Stimulated activated CD8-positive, alpha-beta memory T cell treated with anti-CD3 and anti-CD28 coated beads, Interleukin-15, amount 100 ng/mL, for 24 hours (primary cell): ENCODE measurements around the gene ZBTB7C.

ENCODE experiments used
- DNase-seq: peaks from one replicate; pipeline ENCODE4 v3.0.0-alpha.2; 2020; ENCODE audit warnings: low read depth

ZBTB7C gene

GRCh38 chr18:48137374-48138081 is 271.7 kb downstream of the ZBTB7C start:
- DNase-seq = no peak

- DNase-seq = no peak
Observed at GRCh38 chr18:48136827-48137373, 272.3 kb downstream of the ZBTB7C start.

- DNase-seq = no peak
Observed at GRCh38 chr18:48136051-48136826, 272.9 kb downstream of the ZBTB7C start.

GRCh38 chr18:48135436-48135966 is 273.7 kb downstream of the ZBTB7C start:
- no peak for DNase-seq

GRCh38 chr18:48134609-48135008 is 274.6 kb downstream of the ZBTB7C start:
- no peak for DNase-seq

- no peak for DNase-seq
Observed at GRCh38 chr18:48133671-48134251, 275.4 kb downstream of the ZBTB7C start.

GRCh38 chr18:48132797-48133655 is 276.2 kb downstream of the ZBTB7C start:
- no peak for DNase-seq

- DNase-seq = no peak
Observed at GRCh38 chr18:48131042-48131441, 278.1 kb downstream of the ZBTB7C start.

GRCh38 chr18:48129621-48130082 is 279.5 kb downstream of the ZBTB7C start:
- DNase-seq = no peak

GRCh38 chr18:48127606-48128005 is 281.6 kb downstream of the ZBTB7C start:
- DNase-seq = no peak

GRCh38 chr18:48126240-48126639 is 282.9 kb downstream of the ZBTB7C start:
- no peak for DNase-seq

GRCh38 chr18:48125724-48126123 is 283.5 kb downstream of the ZBTB7C start:
- DNase-seq = no peak

GRCh38 chr18:48124857-48125626 is 284.1 kb downstream of the ZBTB7C start:
- DNase-seq = no peak

GRCh38 chr18:48123941-48124340 is 285.2 kb downstream of the ZBTB7C start:
- no peak for DNase-seq

- no peak for DNase-seq
Observed at GRCh38 chr18:48123324-48123723, 285.9 kb downstream of the ZBTB7C start.

GRCh38 chr18:48122816-48123215 is 286.4 kb downstream of the ZBTB7C start:
- DNase-seq = no peak

GRCh38 chr18:48122376-48122775 is 286.8 kb downstream of the ZBTB7C start:
- no peak for DNase-seq

- DNase-seq = no peak
Observed at GRCh38 chr18:48121752-48122151, 287.4 kb downstream of the ZBTB7C start.

- DNase-seq = no peak
Observed at GRCh38 chr18:48119204-48119603, 290.0 kb downstream of the ZBTB7C start.

- no peak for DNase-seq
Observed at GRCh38 chr18:48116873-48117630, 292.1 kb downstream of the ZBTB7C start.
